ENCODE results near the gene GOLGA5. TPM values are rescaled to one million over a fixed set of nuclear protein-coding genes. Genes with fewer than 3 reads are reported as not detected.

GOLGA5 gene
- polyA plus RNA-seq, 1 experiment: 67.3 TPM

DNA sequence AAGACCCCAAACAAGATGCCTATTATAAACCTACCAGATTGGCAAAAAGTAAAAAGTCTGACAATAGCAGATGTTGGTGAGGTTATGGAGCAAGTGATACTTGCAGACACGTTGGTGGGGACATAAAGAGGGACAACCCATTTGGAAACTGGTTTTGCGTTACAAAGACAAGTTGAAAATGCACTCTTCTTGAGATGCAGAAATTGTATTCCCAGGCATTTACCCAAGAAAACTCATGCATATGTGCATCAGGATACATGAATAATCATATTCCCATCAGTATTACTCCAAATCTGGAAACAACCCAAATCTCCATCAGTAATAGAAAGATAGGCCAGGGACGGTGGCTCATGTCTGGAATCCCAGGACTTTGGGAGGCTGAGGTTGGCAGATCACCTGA lies 12.8 kb upstream of the GOLGA5 start:
- no peak for DNase-seq (ENCODE audit: low read depth, low spot score)
- POLR2A ChIA-PET: no interaction called here

DNA sequence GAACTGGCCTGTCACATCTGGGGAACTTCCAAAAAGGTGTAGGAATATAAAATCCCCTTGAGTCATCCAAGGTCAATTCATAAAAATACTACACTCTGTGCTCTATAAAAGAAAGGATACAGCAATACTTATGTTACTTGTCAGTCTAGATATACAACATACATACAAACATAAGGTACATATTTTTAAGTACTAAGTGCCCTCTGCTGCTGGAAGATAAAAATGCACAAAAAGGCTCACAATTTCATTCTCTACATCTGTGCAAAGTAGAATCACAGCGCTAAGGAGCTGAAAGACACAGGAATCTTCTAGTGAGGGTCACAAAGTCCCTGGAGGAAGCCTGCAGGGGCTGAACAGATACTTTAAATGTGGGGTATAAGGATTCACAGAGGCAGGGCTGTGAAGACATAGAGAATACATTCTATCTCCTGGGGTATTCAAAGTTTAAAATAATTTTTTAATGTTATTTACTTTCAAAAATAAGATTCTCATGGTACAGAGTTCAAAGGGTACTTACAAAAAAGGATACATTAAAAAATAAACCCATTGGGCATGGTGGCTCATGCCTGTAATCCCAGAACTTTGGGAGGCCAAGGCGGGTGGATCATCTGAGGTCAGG lies 10.2 kb upstream of the GOLGA5 start:
- H3K4me3 ChIP-seq (ENCODE audit: low read depth, low read length): no peak overlapping the region
- CTCF ChIA-PET: interaction anchor here (0.6 to 7.6 kb wide), 20 partner anchors 10 to 649 kb away, joined by 3 to 164 read pairs (median 5); partner anchors contain the start of gene GOLGA5

More for the DNA sequence above, 12.8 kb upstream of the GOLGA5 start:
- Histone ChIP-seq H3K4me3 (ENCODE audit: low read depth, low read length) (no peak overlapping the region), H3K9me3 (ENCODE audit: control insufficient read depth, insufficient read depth, low read length) (no peaks in the 10 kb centered on the region), H3K27ac (ENCODE audit: low read depth, low read length) (no peak overlapping the region), H3K27me3 (ENCODE audit: control insufficient read depth, insufficient read depth, low read length) (peaks cover 2% of the 10 kb centered on the region)
- CTCF ChIA-PET: interaction anchor here (0.9 to 7.6 kb wide), 2 partner anchors 66 to 94 kb away, joined by 4 to 164 read pairs; no protein-coding TSS in a partner anchor
- TF ChIP-seq CTCF (IDR thresholded peaks at IDR 0.05; ENCODE audit: low read depth, low read length): no peak

DNA sequence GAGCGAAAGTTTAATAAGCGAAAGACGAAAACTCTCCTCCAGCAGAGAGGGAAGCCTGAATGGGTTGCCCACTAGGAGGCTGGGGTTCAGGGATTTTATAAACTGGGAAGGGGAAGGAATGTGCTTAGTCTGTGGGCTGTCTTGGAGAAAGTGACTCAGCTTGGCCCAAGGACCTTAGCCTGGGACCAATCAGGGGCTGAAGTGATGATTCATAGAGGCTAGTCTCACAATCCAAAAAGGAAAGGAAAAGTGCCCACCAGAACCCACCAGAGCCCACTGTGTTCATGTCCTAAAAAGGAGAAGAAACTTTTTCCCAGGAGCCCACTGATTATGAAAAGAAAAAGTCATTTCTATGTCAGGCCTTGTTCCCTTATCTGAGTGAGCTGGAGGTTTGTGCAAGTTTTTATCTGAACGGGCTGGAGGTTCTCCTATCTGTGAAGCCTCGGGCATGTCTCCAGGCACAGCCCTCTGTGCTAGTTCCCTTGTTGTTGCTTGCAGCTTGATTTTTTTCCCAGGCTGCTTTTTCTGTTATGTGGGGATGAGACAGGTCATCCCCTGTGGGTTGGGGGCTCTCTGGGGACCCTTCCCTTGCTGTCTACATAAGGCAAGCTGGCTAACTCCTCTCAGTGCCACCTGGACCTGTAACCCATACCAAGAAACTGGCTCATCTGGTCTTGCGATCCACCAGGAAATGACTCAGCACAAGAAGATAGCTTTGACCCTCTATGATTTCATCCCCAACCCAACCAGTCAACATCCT lies 8.3 kb upstream of the GOLGA5 start:
- Histone ChIP-seq H3K4me3 (ENCODE audit: low read depth, low read length) (0 out of 2 replicates have a peak overlapping the region, but pooled peaks have one; percentile 5), H3K27ac (ENCODE audit: low read depth, low read length) (peak overlapping the region; percentile 98), H3K9me3 (ENCODE audit: control insufficient read depth, insufficient read depth, low read length) (no peaks in the 10 kb centered on the region; the same call in 1 of the 2 replicates), H3K27me3 (ENCODE audit: control insufficient read depth, insufficient read depth, low read length) (no peaks in the 10 kb centered on the region)
- ChIA-PET POLR2A (interaction anchor here (0.5 to 1.3 kb wide), 4 partner anchors 37 to 1248 kb away, joined by 3 to 6 read pairs (median 4); partner anchors contain the start of gene LGMN), CTCF (interaction anchor here (0.7 to 7.6 kb wide), 3 partner anchors 72 to 105 kb away, joined by 3 to 164 read pairs (median 46); no protein-coding TSS in a partner anchor)
- TF ChIP-seq CTCF (IDR thresholded peaks at IDR 0.05; ENCODE audit: low read depth, low read length): peak; percentile 45
- peak; percentile 72 for DNase-seq (ENCODE audit: low read depth, low spot score)

More for the DNA sequence above, 10.2 kb upstream of the GOLGA5 start:
- POLR2A ChIA-PET: interaction anchor here (1.6 kb wide), 1 partner anchor 97 kb away, joined by 3 read pairs; no protein-coding TSS in a partner anchor
- peak; percentile 30 for DNase-seq (ENCODE audit: low read depth, low spot score)
- H3K27me3 ChIP-seq (ENCODE audit: control insufficient read depth, insufficient read depth, low read length): no peaks in the 10 kb centered on the region
- TF ChIP-seq CTCF (IDR thresholded peaks at IDR 0.05; ENCODE audit: low read depth, low read length): peak; percentile 62
- H3K9me3 ChIP-seq (ENCODE audit: control insufficient read depth, insufficient read depth, low read length): no peaks in the 10 kb centered on the region
- no peak overlapping the region for H3K27ac ChIP-seq (ENCODE audit: low read depth, low read length)

DNA sequence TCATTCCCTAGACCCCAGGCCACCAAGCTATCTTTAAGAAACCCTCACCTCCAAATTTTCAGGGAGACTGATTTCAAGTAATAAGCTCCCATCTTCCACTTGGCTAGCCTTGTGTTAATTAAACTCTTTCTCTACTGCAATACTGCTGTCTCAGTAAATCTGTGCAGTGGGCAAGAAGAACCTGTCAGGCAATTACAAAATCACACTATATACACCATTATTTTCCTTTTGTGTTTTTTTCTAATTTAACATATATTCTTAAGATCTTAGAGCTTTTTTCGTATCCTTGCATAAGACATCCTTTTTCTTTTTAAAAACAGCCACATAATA lies 7.7 kb upstream of the GOLGA5 start:
- POLR2A ChIA-PET: interaction anchor here (0.7 to 1.3 kb wide), 2 partner anchors 38 to 1248 kb away, joined by 3 to 4 read pairs; partner anchors contain the start of gene LGMN
- no peak for DNase-seq (ENCODE audit: low read depth, low spot score)
- no peaks in the 10 kb centered on the region; the same call in 1 of the 2 replicates for H3K9me3 ChIP-seq (ENCODE audit: control insufficient read depth, insufficient read depth, low read length)
- no peak for TF ChIP-seq CTCF (IDR thresholded peaks at IDR 0.05; ENCODE audit: low read depth, low read length)
- H3K27ac ChIP-seq (ENCODE audit: low read depth, low read length): peak overlapping the region; percentile 98
- no peak overlapping the region for H3K4me3 ChIP-seq (ENCODE audit: low read depth, low read length)
- CTCF ChIA-PET: interaction anchor here (4.8 to 7.6 kb wide), 2 partner anchors 72 to 99 kb away, joined by 46 to 164 read pairs; no protein-coding TSS in a partner anchor
- H3K27me3 ChIP-seq (ENCODE audit: control insufficient read depth, insufficient read depth, low read length): no peaks in the 10 kb centered on the region
